Neural progenitor cell (in vitro differentiated cells): Measurements from ENCODE around the gene ADAM8.

Source experiments
- CTCF ChIP-seq: fragments of 200-600 bp; sonication (generic); IDR thresholded peaks from 2 replicates; pipeline ENCODE4 v1.5.1; 2017; ENCODE audit warnings: antibody characterized with exemption, mild to moderate bottlenecking
- EZH2phosphoT487 ChIP-seq: fragments of 200-600 bp; sonication (generic); IDR thresholded peaks from 2 replicates; pipeline ENCODE4 v1.6.1; 2017; ENCODE audit warnings: antibody characterized with exemption

- TF ChIP-seq CTCF, result no peak
- no peak for TF ChIP-seq EZH2phosphoT487
Measured at GRCh38 chr10:133260895-133261725, 15.6 kb downstream of the ADAM8 start.
